ENCODE data around the gene LRRC4. TPM values are rescaled to one million over a fixed set of nuclear protein-coding genes. Genes with fewer than 3 reads are reported as not detected.
A peak's percentile ranks its signal among the peaks of the same experiment; 100 is the strongest.

LRRC4 gene
- total RNA-seq, 2 donors from 2014 or later, result 2.9 to 7.2 TPM

DNA sequence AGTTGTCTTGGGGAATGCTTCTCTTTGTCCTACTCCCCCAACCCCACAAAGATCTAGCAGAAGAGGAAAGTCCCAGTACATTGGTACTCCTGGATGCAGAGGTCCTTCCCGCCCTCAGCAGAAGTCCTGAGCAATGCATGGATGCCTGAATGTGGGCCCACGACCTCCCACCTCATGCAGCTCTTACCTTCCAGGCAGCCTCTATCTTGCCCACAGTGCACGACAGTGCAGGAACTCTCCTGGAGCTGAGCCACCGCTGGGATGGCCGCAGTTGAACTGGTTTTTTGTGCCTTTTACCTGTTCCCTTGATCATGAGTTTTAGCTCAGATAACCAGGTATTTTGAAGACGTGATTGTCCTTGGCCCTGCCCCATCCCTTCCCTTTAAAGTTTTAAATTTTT lies 37.9 kb downstream of the LRRC4 start:
- no peak overlapping the region for H3K27ac ChIP-seq
- H3K4me3 ChIP-seq, result no peak overlapping the region
- TF ChIP-seq, protein P1, sequence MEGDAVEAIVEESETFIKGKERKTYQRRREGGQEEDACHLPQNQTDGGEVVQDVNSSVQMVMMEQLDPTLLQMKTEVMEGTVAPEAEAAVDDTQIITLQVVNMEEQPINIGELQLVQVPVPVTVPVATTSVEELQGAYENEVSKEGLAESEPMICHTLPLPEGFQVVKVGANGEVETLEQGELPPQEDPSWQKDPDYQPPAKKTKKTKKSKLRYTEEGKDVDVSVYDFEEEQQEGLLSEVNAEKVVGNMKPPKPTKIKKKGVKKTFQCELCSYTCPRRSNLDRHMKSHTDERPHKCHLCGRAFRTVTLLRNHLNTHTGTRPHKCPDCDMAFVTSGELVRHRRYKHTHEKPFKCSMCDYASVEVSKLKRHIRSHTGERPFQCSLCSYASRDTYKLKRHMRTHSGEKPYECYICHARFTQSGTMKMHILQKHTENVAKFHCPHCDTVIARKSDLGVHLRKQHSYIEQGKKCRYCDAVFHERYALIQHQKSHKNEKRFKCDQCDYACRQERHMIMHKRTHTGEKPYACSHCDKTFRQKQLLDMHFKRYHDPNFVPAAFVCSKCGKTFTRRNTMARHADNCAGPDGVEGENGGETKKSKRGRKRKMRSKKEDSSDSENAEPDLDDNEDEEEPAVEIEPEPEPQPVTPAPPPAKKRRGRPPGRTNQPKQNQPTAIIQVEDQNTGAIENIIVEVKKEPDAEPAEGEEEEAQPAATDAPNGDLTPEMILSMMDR (IDR thresholded peaks at IDR 0.05), result no peak
- no peaks in the 10 kb centered on the region for H3K36me3 ChIP-seq
- H3K4me1 ChIP-seq, result peaks cover 0 to 40% of the 10 kb centered on the region in 2 donors
- H3K9me3 ChIP-seq, result no peaks in the 10 kb centered on the region
- no peak for DNase-seq (ENCODE audit: low spot score)
- no peaks in the 10 kb centered on the region for H3K27me3 ChIP-seq

DNA sequence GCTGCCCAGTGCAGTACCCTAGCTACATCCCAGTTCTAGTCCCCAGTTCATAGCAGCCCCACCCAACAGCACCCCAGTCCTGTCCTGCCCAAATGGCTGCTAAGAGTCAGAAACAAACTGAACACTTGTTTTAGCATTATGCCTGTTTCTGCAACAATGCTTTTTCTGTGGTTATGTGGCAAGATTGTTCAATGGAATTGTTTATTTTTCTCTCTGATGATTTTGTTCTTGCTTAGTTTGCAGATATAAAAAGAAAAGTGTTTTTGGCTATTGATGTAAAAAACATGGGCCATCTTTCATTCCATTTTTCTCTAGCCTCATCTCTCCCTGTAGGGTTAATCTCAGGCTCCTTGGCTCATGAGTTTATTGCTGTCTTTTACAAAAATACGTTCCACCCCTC lies 42.5 kb downstream of the LRRC4 start:
- Histone ChIP-seq H3K36me3 (no peaks in the 10 kb centered on the region), H3K9me3 (no peaks in the 10 kb centered on the region), H3K27me3 (no peaks in the 10 kb centered on the region), H3K4me1 (peaks cover 0 to 28% of the 10 kb centered on the region in 2 donors), H3K4me3 (no peak overlapping the region), H3K27ac (no peak overlapping the region)
- TF ChIP-seq, protein P1 (IDR thresholded peaks at IDR 0.05), result no peak
- no peak for DNase-seq (ENCODE audit: low spot score)

DNA sequence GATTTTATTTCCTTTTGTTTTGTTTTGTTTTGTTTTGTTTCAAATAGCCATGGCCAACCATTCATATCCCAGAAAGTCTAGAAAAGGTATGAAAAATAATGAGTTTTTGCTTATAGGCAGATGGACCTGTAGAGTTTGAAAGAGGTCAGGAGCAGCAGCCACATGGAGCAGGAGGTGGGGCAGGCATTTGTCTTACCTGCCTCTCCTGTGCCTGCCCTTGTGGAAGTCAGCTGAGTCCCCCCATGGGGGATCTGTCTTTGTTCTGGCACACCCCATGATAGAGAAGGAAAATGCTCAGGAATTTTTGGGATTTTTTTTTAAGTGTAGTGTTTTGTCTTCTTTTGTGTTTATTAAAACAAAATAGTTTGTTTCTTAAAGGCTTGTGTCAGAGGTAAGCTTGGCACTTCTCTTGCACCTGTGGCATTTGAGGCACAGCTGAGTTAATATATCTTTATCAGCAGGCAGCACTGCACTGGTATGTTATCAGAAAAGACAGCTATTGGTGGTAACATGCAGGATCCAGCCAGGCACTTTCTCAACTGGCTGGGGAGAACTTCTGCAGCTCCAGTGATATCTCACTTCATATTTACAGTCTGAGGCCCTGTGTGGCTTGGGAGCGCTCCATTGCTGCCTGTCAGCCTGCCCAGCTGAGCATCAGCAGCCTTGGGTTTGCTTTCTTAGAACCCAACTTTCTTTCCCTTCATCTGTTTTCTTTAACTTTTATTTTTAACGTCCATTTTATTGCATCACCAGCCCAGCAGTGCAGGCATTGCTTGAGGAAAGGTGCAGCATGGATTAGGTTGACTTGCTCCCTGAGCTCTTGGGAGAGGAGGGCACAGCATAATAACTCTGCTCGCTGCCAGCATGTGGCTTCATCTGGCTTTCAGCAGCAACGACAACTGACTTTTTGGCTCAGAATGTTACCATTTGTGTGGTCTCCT lies 44.4 kb downstream of the LRRC4 start:
- DNase-seq (ENCODE audit: low spot score), result no peak
- H3K9me3 ChIP-seq, result no peaks in the 10 kb centered on the region
- TF ChIP-seq, protein P1 (IDR thresholded peaks at IDR 0.05), result no peak
- H3K4me3 ChIP-seq, result no peak overlapping the region
- H3K4me1 ChIP-seq, result peaks cover 0 to 28% of the 10 kb centered on the region in 2 donors
- peak overlapping the region in 1 of 2 donors; percentile 45 for H3K27ac ChIP-seq
- H3K27me3 ChIP-seq, result no peaks in the 10 kb centered on the region
- H3K36me3 ChIP-seq, result no peaks in the 10 kb centered on the region

DNA sequence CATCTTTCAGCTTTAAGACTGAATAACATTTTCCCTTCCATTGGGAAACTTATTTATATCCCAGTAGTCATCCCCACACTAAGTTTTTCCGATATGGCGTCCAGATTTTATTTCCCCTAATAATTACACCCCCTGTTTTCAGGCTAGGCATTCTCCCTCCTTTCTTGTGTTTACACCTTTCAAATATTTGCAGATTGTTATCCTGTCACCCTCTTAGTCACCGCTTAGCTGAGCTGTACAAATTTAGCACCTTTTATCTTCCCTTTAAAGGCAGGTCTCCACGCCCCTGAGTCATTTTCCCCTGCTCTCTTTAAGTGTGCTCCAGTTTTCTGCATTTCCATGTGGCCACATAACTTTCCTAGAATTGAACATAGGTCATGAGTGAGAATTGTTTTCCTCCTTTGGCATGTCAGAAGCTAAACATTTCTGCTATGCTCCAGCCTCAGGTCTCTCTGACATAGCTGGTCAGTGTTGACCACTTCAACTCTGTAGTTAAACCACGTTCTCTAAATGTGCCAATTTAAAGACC lies 47.4 kb downstream of the LRRC4 start:
- peaks cover 0 to 28% of the 10 kb centered on the region in 2 donors for H3K4me1 ChIP-seq

DNA sequence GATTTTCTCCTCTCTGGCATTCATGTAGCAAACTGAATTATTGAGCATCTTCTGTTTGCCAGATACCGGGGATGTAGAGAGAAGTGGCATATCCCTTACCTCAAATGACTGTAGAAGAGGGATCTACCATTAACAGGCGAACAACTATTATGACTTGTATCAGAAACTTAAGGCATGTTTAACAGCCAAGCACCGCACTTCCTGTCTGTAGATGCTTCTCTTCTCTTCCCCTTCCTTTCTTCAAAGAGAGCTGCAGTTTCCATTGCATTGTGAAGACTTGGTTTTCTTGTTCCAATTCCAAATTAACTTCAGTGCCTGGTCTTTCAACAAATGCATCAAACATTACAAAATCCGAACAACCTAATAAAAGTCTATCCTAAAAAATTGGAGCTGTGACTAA lies 49.3 kb downstream of the LRRC4 start:
- Histone ChIP-seq H3K4me3 (no peak overlapping the region), H3K27ac (no peak overlapping the region), H3K4me1 (peaks cover 0 to 19% of the 10 kb centered on the region in 2 donors), H3K36me3 (no peaks in the 10 kb centered on the region), H3K9me3 (peaks cover 0 to 8% of the 10 kb centered on the region in 2 donors), H3K27me3 (no peaks in the 10 kb centered on the region)
- TF ChIP-seq, protein P1 (IDR thresholded peaks at IDR 0.05), result no peak
- DNase-seq (ENCODE audit: low spot score), result no peak

More for the DNA sequence above, 47.4 kb downstream of the LRRC4 start:
- TF ChIP-seq, protein P1 (IDR thresholded peaks at IDR 0.05), result no peak
- Histone ChIP-seq H3K27ac (peak overlapping the region in 1 of 2 donors; percentile 45), H3K9me3 (peaks cover 0 to 7% of the 10 kb centered on the region in 2 donors), H3K4me3 (no peak overlapping the region), H3K27me3 (no peaks in the 10 kb centered on the region), H3K36me3 (no peaks in the 10 kb centered on the region)
- DNase-seq (ENCODE audit: low spot score), result no peak
